Muscle of leg (tissue), 11 donors: ENCODE results near the gene KCNC1. TPM values are rescaled to one million over a fixed set of nuclear protein-coding genes. Genes with fewer than 3 reads are reported as not detected.

Experiments
- DNase-seq: peaks from one replicate; pipeline ENCODE4 v3.0.0; 2013
- H3K27ac ChIP-seq: one replicate; pipeline ENCODE4 v1.5.1; 2013; ENCODE audit warnings: mild to moderate bottlenecking, low read length, control low read depth
- H3K27me3 ChIP-seq: one replicate; pipeline ENCODE4 v1.6.1; 2013; ENCODE audit warnings: low read length; ENCODE audit not compliant: control insufficient read depth, insufficient read depth
- H3K36me3 ChIP-seq: one replicate; pipeline ENCODE4 v1.6.1; 2013; ENCODE audit warnings: low read length; ENCODE audit not compliant: control insufficient read depth, insufficient read depth
- H3K4me1 ChIP-seq: one replicate; pipeline ENCODE4 v1.6.1; 2013; ENCODE audit warnings: low read length; ENCODE audit not compliant: control insufficient read depth, insufficient read depth
- H3K4me3 ChIP-seq: one replicate; pipeline ENCODE4 v1.5.1; 2013; ENCODE audit warnings: low read length, control low read depth
- H3K9me3 ChIP-seq: replicated peaks from 2 replicates; pipeline ENCODE4 v1.6.1; 2013; ENCODE audit warnings: low read depth, low read length; ENCODE audit not compliant: control insufficient read depth
- WGBS: methylation state at CpG from one replicate; pipeline ENCODE4 v1.1.5; 2013; ENCODE audit warnings: missing lambda C conversion rate; ENCODE audit not compliant: insufficient coverage; 5-methylcytosine and 5-hydroxymethylcytosine counted together
- polyA plus RNA-seq, 8 donors: library from polyadenylated mRNA; unstranded; fragments of 120-200 nt; gene quantifications; one replicate each; pipeline versions ENCODE4 v1.2.1 to v1.2.3, GENCODE V29; 2013; ENCODE audit warnings: inconsistent platforms in 1 of 8, low replicate concordance in 1 of 8; ENCODE audit not compliant: insufficient read length in 8 of 8, insufficient read depth in 1 of 8
- total RNA-seq: library from RNA; stranded (reverse); fragments of 120-200 nt; gene quantifications from one replicate; pipeline ENCODE4 v1.2.4, GENCODE V29; 2013

Gene KCNC1
- total and polyA plus RNA-seq, 9 donors: 0.18 to 2.1 (median 1.00) TPM

GRCh38 chr11:17743808-17744119 is 9.2 kb downstream of the KCNC1 start:
- WGBS: 95% methylated on average over 2 of the region's 5 CpGs
- no peaks in the 10 kb centered on the region for H3K9me3 ChIP-seq
- DNase-seq: no peak
- H3K36me3 ChIP-seq: no peaks in the 10 kb centered on the region
- H3K27me3 ChIP-seq: peaks cover 18% of the 10 kb centered on the region
- H3K4me3 ChIP-seq: no peak overlapping the region
- peaks cover 15% of the 10 kb centered on the region for H3K4me1 ChIP-seq
- H3K27ac ChIP-seq: no peak overlapping the region

- Histone ChIP-seq H3K27me3 (peaks cover 12% of the 10 kb centered on the region), H3K27ac (no peak overlapping the region), H3K4me3 (no peak overlapping the region), H3K36me3 (no peaks in the 10 kb centered on the region), H3K4me1 (peaks cover 15% of the 10 kb centered on the region), H3K9me3 (no peaks in the 10 kb centered on the region)
- WGBS: 66% methylated on average over 8 of the region's 10 CpGs
- DNase-seq: no peak
Observed at GRCh38 chr11:17744151-17744940, 9.8 kb downstream of the KCNC1 start.

- WGBS: 79% methylated on average over 19 of the region's 20 CpGs
- H3K4me3 ChIP-seq: no peak overlapping the region
Observed at GRCh38 chr11:17745023-17745772, 10.6 kb downstream of the KCNC1 start.

GRCh38 chr11:17746096-17746495 is 11.5 kb downstream of the KCNC1 start:
- Histone ChIP-seq H3K9me3 (no peaks in the 10 kb centered on the region), H3K27ac (no peak overlapping the region), H3K4me3 (no peak overlapping the region), H3K27me3 (peaks cover 2% of the 10 kb centered on the region), H3K36me3 (no peaks in the 10 kb centered on the region), H3K4me1 (peaks cover 28% of the 10 kb centered on the region)
- 88% methylated on average over 10 of the region's 11 CpGs for WGBS
- DNase-seq: no peak

More at GRCh38 chr11:17745023-17745772, 10.6 kb downstream of the KCNC1 start:
- no peak for DNase-seq
- no peaks in the 10 kb centered on the region for H3K36me3 ChIP-seq
- peaks cover 22% of the 10 kb centered on the region for H3K4me1 ChIP-seq
- H3K27ac ChIP-seq: no peak overlapping the region
- no peaks in the 10 kb centered on the region for H3K9me3 ChIP-seq
- peaks cover 5% of the 10 kb centered on the region for H3K27me3 ChIP-seq

GRCh38 chr11:17747131-17747955 is 12.8 kb downstream of the KCNC1 start:
- Histone ChIP-seq H3K4me1 (peaks cover 35% of the 10 kb centered on the region), H3K27ac (peak overlapping the region; percentile 73), H3K4me3 (no peak overlapping the region), H3K27me3 (peaks cover 2% of the 10 kb centered on the region), H3K36me3 (no peaks in the 10 kb centered on the region), H3K9me3 (no peaks in the 10 kb centered on the region)
- peak; percentile 28 for DNase-seq
- 80% methylated on average over 17 of the region's 19 CpGs for WGBS

GRCh38 chr11:17748044-17748443 is 13.5 kb downstream of the KCNC1 start:
- peak overlapping the region; percentile 73 for H3K27ac ChIP-seq
- peaks cover 2% of the 10 kb centered on the region for H3K27me3 ChIP-seq
- no peak overlapping the region for H3K4me3 ChIP-seq
- H3K4me1 ChIP-seq: peaks cover 40% of the 10 kb centered on the region
- WGBS: 74% methylated on average over 8 of the region's 8 CpGs
- H3K9me3 ChIP-seq: no peaks in the 10 kb centered on the region
- no peaks in the 10 kb centered on the region for H3K36me3 ChIP-seq
- no peak for DNase-seq

- Histone ChIP-seq H3K4me3 (no peak overlapping the region), H3K4me1 (peaks cover 40% of the 10 kb centered on the region), H3K36me3 (no peaks in the 10 kb centered on the region), H3K27me3 (peaks cover 2% of the 10 kb centered on the region), H3K9me3 (no peaks in the 10 kb centered on the region), H3K27ac (no peak overlapping the region)
- DNase-seq: no peak
- 63% methylated on average over 13 of the region's 19 CpGs for WGBS
Observed at GRCh38 chr11:17748761-17749721, 14.5 kb downstream of the KCNC1 start.

GRCh38 chr11:17750013-17750800 is 15.6 kb downstream of the KCNC1 start:
- no peak for DNase-seq
- Histone ChIP-seq H3K27ac (peak overlapping the region; percentile 7), H3K4me3 (no peak overlapping the region), H3K27me3 (peaks cover 2% of the 10 kb centered on the region), H3K36me3 (no peaks in the 10 kb centered on the region), H3K4me1 (peaks cover 40% of the 10 kb centered on the region), H3K9me3 (no peaks in the 10 kb centered on the region)
- WGBS: 59% methylated on average over 8 of the region's 13 CpGs

GRCh38 chr11:17750801-17751165 is 16.2 kb downstream of the KCNC1 start:
- Histone ChIP-seq H3K4me1 (peaks cover 40% of the 10 kb centered on the region), H3K4me3 (no peak overlapping the region), H3K27me3 (peaks cover 2% of the 10 kb centered on the region), H3K27ac (no peak overlapping the region), H3K9me3 (no peaks in the 10 kb centered on the region), H3K36me3 (no peaks in the 10 kb centered on the region)
- 38% methylated on average over 1 of the region's 2 CpGs for WGBS
- DNase-seq: no peak
